Frontal cortex (tissue), 4 donors: ENCODE results near the gene LIMS3. TPM values are rescaled to one million over a fixed set of nuclear protein-coding genes. Genes with fewer than 3 reads are reported as not detected.
A peak's percentile ranks its signal among the peaks of the same experiment; 100 is the strongest.
"Not testable (repeated sequence)": the region's sequence is repeated elsewhere in the genome, so short reads cannot be mapped to it uniquely, and the experiment has no call there.

Source experiments
- DNase-seq, 2 donors: peaks; one replicate each; pipeline ENCODE4 v3.0.0; 2012; ENCODE audit warnings: low spot score in 2 of 2
- FAIRE-seq: peaks from 2 replicates; lab custom pipeline; 2012; peaks lifted over from hg19 to GRCh38; lab: Jason Lieb, UNC
- total RNA-seq: library from RNA; depleted of rRNA; stranded (reverse); fragments of >200 nt; gene quantifications from one replicate; pipeline ENCODE4 v1.2.3, GENCODE V29; 2014
- donor health status: control.
- donor health status: control.
- donor health status: control.

Gene LIMS3
- 0.82 TPM for total RNA-seq

- DNase-seq, FAIRE-seq: not testable (repeated sequence)
These were observed at the start of gene LIMS3 for GRCh38 chr2:109898462-109899336. LIMS3 (plus strand) TSS chr2:109898688; CDS start chr2:109898729, 41 bp downstream.

DNA sequence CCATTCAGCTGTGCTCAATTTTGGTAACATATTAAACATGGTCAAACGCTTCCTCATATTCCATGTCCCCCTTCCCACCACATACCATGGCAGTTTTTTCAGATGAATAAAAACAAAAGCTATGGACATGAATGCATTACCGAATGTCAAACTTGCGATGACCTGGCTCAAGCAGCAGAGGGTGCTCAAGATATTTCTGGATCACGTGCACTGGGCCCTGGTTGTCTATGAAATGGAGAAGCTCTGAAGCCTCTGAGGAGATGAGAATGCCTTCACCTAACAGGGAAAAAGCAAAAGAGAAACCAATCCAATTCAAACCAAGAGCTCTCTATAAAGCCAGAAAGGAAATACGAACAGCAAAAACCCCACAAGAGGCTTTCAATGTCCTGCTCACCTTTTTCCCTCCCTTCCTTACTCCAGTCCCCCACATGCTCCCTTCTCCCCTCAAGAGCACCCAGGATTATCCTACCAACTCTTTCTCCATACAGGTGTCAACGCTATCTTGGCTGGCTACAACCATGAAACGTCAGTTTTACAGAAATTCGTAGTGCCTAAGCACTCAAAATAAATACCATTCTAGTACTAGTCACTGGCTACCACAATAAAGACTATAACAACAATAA is 27.2 kb upstream of the LIMS3 start:
- not testable (repeated sequence) for DNase-seq, FAIRE-seq

DNA sequence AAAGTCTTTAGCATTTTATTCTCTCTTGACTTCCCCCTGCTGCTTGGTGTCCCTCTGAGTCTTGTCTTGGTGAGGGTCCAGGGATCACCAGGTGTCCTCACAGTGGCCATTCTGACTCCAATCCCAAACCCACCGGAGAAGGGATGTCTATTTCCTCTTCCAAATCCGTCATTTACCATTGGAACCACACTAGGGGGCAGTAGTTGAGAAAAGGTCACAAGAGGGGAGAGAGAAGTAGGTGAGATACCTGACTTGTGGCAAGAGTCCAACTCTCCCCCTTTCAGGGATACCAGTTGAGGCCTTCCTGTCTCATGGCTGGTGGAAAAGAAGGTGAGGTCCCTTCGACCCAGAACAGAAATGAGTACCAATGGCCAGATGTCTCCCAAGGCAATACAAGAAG is 21.9 kb upstream of the LIMS3 start:
- FAIRE-seq = not testable (repeated sequence)

DNA sequence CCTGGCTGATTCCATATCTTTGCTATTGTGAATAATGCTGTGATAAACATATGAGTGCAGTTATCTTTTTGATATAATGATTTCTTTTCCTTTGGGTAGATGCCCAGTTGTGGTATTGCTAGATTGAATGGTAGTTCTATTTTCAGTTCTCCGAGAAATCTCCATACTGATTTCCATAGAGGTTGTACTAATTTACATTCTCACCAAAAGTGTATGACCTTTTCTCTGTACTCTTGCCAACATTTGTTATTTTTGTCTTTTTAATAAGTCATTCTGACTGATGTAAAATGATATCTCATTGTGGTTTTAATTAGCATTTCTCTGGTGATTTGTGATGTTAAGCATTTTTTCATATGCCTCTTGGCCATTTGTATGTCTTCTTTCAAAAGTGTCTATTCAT is 16.4 kb upstream of the LIMS3 start:
- not testable (repeated sequence) for DNase-seq
- FAIRE-seq = peak; percentile 19

More for the DNA sequence above, 21.9 kb upstream of the LIMS3 start:
- not testable (repeated sequence) for DNase-seq

GRCh38 chr2:109888414-109888813 is 10.1 kb upstream of the LIMS3 start:
- FAIRE-seq = not testable (repeated sequence)

GRCh38 chr2:109889909-109890308 is 8.6 kb upstream of the LIMS3 start:
- not testable (repeated sequence) for FAIRE-seq, DNase-seq

More at GRCh38 chr2:109888414-109888813, 10.1 kb upstream of the LIMS3 start:
- not testable (repeated sequence) for DNase-seq

DNA sequence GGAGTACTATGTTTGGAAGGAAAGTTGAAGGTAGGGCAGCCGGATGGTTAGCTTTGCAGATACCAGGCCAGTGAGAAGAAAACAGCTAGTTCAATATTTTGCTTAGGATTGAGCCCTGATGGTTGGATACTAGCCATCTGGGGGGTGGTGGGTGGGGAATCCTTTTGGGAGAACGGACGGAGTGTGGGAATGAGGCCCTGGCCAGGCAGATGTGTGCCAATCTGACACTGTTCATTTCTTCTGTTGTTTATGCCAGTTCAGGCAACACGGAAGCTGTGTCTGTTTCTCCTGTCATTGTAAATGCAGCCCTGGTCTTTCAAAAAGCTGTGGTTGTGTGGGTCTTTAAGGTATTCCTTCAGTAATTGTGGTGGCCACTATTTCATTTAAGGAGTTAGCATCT is 7.5 kb upstream of the LIMS3 start:
- FAIRE-seq, DNase-seq: not testable (repeated sequence)

DNA sequence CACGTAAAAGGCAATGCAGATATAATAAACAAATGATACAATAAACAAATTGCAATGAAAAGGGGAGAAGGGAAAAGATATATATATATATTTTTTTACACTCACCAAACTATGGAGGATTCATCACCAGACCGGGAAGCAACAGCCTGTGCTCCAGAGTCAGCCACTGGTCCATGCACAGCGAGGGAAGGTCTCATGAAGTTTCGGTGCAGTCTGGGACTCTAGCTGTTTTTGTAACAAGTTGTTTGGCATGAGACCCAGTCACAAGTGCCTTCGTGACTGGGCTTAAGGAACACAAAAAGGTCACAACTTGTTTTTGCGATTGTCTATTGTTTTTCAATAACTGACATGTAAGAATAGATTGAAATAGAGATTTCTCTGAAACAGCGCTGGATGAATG is 4.8 kb upstream of the LIMS3 start:
- not testable (repeated sequence) for DNase-seq, FAIRE-seq

GRCh38 chr2:109894141-109894540 is 4.3 kb upstream of the LIMS3 start:
- DNase-seq, FAIRE-seq: not testable (repeated sequence)

GRCh38 chr2:109895090-109895869 is 3.2 kb upstream of the LIMS3 start:
- not testable (repeated sequence) for DNase-seq, FAIRE-seq

DNA sequence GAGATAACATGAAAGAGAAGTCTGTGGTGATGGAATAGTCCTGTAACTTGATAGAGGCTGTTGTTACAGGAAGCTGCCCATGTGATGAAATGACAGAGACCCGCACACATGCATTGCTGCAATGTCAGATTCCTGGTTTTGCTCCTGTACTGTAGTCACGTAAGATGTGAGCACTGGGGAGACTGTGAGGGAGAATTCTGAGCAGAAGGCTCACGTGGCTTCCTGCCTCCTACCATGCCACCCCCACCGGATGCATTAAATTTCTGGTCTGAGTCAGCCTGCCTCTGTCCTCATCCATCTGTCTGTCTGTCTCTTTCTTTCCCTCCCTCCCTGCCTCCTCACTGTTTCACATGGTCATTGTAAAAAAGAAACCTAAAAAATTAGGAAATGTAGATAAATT is 2.3 kb upstream of the LIMS3 start:
- not testable (repeated sequence) for DNase-seq, FAIRE-seq

DNA sequence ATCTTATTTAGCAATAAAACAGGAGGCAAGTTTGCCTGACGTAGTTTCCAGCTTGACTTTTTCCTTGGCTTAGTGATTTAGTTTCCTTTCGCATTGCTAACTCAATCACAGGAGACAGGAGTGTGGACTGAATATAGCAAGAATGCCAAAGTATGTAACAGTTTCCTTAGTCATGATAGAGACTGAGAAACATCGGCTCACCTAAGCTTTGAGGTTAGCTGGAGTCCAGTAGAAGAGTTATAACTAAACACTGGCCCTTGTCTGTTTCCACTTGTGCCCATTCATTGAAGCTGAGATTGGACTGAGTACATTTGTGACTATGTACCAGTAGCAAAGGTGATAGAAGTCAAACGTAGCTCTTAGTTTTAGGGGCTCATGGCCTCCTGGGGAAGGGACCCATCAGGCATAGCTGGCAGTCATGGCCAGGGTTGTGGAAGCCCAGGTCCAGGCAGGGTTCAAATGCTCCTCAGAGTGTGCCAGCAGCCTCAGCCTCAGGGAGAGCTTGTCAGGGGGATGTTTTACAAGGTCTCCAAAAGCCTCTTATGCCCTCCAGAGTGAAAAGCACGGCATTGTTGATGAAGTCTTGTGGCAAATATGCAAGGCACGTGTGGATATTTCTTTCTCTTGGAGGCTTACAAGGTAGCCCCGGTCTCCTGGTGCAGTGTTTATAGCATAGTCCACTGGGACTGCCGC is 573 bp upstream of the LIMS3 start:
- DNase-seq, FAIRE-seq: not testable (repeated sequence)

DNA sequence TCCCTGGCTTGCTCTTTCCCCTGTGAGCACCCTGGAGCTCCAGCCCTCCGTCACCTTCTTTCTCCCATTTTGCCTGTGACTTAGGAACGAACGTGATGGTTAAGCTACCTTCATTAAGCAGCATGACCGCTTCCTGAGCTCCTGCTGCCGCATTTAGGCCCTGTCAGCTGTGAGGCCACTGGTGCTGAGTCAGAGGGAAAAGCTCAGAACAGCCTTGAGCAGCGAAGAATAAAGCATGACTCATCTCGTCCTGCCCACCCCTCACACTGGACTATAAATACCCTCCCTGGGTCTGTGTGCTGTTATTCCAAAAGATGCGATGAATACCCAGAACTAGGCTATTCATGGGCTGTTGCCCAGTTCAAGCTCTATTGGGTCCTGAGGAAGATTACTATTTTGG is 7.3 kb downstream of the LIMS3 start:
- DNase-seq, FAIRE-seq: not testable (repeated sequence)

GRCh38 chr2:109908626-109909025 is 10.1 kb downstream of the LIMS3 start:
- not testable (repeated sequence) for DNase-seq, FAIRE-seq

DNA sequence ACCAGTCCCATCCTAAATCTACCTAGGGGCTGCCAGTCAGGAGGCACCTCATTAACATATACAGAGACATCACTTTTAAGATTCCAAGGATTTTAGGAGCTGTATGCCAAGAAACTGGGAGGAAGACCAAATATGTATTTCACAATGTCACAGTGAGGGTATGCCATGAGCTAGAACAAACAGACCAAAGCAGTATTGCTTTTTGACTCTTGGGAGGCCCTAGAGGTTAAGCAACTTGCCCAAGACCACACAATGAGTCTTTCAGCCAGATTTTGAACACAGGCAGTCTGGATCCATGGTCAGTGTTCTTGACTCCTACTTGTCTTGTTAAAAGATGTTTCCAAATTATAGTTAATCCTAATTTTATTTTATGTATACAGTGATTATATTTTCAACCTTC is 12.3 kb downstream of the LIMS3 start:
- not testable (repeated sequence) for DNase-seq, FAIRE-seq

- FAIRE-seq, DNase-seq: not testable (repeated sequence)
These were observed 15.4 kb downstream of the LIMS3 start for GRCh38 chr2:109913911-109914310.

- DNase-seq, FAIRE-seq: not testable (repeated sequence)
These were observed 16.1 kb downstream of the LIMS3 start for GRCh38 chr2:109914552-109914951.

- not testable (repeated sequence) for FAIRE-seq, DNase-seq
These were observed 17.3 kb downstream of the LIMS3 start for GRCh38 chr2:109915830-109916229.

DNA sequence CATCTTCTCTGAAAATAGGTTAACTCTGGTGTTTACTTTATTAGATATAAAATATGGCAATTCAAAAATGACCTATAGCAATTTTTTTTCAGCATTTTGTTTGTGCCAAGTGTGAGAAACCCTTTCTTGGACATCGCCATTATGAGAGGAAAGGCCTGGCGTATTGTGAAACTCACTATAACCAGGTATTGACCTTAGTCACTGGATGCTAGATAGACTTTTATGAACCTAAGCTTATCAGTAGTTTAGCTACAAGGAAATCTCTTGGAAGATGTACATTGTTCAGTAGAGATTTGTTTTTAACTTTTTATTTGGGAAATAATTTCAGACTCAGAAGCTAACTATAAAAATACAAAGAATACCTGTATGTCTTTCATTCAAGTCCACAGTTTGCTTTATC is 21.7 kb downstream of the LIMS3 start:
- not testable (repeated sequence) for DNase-seq, FAIRE-seq
